ENCODE results near the gene C2orf49.

DNA sequence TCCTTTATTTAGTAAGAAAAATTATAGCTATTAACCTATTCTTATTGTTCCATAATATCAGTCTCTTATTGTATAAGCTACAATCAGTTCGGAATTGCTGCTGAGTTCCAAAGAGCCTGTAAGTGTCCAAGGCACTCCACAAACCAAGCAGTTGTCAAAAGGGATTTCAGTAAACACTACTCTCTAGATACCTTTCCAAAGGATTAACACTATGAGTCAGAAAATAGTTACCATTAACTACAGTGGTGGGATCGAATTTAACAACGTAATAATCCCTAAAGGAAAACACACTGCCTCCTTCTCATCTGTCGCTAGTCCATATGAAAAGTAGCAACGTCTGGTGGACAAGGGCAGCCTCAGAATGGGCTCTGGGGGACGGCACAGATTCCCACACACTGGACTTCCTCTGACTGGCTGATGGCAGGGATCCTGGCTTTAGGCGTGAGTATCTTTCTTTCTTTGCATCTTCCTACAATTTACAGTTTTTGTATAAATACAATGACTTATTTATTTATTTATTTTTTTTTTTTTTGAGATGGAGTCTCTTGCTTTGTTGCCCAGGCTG, 16.6 kb upstream of the C2orf49 start:
- no peak for TF ChIP-seq POLR2A (IDR thresholded peaks at IDR 0.05)
- TF ChIP-seq, protein P1, sequence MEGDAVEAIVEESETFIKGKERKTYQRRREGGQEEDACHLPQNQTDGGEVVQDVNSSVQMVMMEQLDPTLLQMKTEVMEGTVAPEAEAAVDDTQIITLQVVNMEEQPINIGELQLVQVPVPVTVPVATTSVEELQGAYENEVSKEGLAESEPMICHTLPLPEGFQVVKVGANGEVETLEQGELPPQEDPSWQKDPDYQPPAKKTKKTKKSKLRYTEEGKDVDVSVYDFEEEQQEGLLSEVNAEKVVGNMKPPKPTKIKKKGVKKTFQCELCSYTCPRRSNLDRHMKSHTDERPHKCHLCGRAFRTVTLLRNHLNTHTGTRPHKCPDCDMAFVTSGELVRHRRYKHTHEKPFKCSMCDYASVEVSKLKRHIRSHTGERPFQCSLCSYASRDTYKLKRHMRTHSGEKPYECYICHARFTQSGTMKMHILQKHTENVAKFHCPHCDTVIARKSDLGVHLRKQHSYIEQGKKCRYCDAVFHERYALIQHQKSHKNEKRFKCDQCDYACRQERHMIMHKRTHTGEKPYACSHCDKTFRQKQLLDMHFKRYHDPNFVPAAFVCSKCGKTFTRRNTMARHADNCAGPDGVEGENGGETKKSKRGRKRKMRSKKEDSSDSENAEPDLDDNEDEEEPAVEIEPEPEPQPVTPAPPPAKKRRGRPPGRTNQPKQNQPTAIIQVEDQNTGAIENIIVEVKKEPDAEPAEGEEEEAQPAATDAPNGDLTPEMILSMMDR (IDR thresholded peaks at IDR 0.05): no peak
